Astrocyte (in vitro differentiated cells and primary cell): ENCODE measurements around the gene CDH23.

Experiments
- EZH2 ChIP-seq: IDR thresholded peaks from 2 replicates; pipeline ENCODE4 v1.6.1; 2012; ENCODE audit warnings: mild to moderate bottlenecking, low read length, inconsistent platforms; ENCODE audit not compliant: insufficient read depth
- TF ChIP-seq, protein P1 (sequence below): IDR thresholded peaks from 2 replicates; pipeline ENCODE4 v1.5.1; 2011; ENCODE audit warnings: low read depth, mild to moderate bottlenecking, inconsistent platforms, low read length, moderate library complexity; ENCODE audit not compliant: insufficient read depth

- TF ChIP-seq, protein P1, sequence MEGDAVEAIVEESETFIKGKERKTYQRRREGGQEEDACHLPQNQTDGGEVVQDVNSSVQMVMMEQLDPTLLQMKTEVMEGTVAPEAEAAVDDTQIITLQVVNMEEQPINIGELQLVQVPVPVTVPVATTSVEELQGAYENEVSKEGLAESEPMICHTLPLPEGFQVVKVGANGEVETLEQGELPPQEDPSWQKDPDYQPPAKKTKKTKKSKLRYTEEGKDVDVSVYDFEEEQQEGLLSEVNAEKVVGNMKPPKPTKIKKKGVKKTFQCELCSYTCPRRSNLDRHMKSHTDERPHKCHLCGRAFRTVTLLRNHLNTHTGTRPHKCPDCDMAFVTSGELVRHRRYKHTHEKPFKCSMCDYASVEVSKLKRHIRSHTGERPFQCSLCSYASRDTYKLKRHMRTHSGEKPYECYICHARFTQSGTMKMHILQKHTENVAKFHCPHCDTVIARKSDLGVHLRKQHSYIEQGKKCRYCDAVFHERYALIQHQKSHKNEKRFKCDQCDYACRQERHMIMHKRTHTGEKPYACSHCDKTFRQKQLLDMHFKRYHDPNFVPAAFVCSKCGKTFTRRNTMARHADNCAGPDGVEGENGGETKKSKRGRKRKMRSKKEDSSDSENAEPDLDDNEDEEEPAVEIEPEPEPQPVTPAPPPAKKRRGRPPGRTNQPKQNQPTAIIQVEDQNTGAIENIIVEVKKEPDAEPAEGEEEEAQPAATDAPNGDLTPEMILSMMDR: no peak
- no peak for TF ChIP-seq EZH2
Observed at GRCh38 chr10:71727738-71728737, 331.3 kb downstream of the CDH23 start.
